H9 (cell line): ENCODE data around the gene LGSN. TPM values are rescaled to one million over a fixed set of nuclear protein-coding genes. Genes with fewer than 3 reads are reported as not detected.

ENCODE experiments used
- DNase-seq: peaks from one replicate; pipeline ENCODE4 v3.0.0-alpha.2; 2017
- H2AFZ ChIP-seq: one replicate; pipeline ENCODE4 v1.6.1; 2013; ENCODE audit warnings: mild to moderate bottlenecking, low read length, control low read depth, moderate library complexity
- H2AK5ac ChIP-seq: 2 replicates; pipeline ENCODE4 v1.6.1; 2013; ENCODE audit warnings: low read length, control low read depth, mixed read lengths; ENCODE audit not compliant: insufficient read length
- H2BK120ac ChIP-seq: one replicate; pipeline ENCODE4 v1.6.1; 2013; ENCODE audit warnings: low read depth, mild to moderate bottlenecking, low read length, control low read depth, inconsistent platforms; ENCODE audit not compliant: poor library complexity, severe bottlenecking
- H2BK12ac ChIP-seq: 2 replicates; pipeline ENCODE4 v1.6.1; 2013; ENCODE audit warnings: low read length, control low read depth, mixed read lengths, low read depth; ENCODE audit not compliant: insufficient read length
- H2BK15ac ChIP-seq: 2 replicates; pipeline ENCODE4 v1.6.1; 2013; ENCODE audit warnings: low read depth, low read length, control low read depth
- H2BK20ac ChIP-seq: one replicate; pipeline ENCODE4 v1.6.1; 2013; ENCODE audit warnings: low read depth, mild to moderate bottlenecking, low read length, control low read depth, inconsistent platforms; ENCODE audit not compliant: poor library complexity, severe bottlenecking
- H2BK5ac ChIP-seq: 2 replicates; pipeline ENCODE4 v1.6.1; 2013; ENCODE audit warnings: low read length, control low read depth, mixed read lengths; ENCODE audit not compliant: insufficient read length
- H3K14ac ChIP-seq: 2 replicates; pipeline ENCODE4 v1.6.1; 2013; ENCODE audit warnings: low read length, control low read depth; ENCODE audit not compliant: insufficient read depth
- H3K18ac ChIP-seq: 2 replicates; pipeline ENCODE4 v1.6.1; 2013; ENCODE audit warnings: low read depth, mild to moderate bottlenecking, mixed read lengths, low read length, control low read depth; ENCODE audit not compliant: insufficient read length
- H3K23ac ChIP-seq: 2 replicates; pipeline ENCODE4 v1.6.1; 2013; ENCODE audit warnings: low read length, control low read depth, mixed read lengths, low read depth; ENCODE audit not compliant: insufficient read length
- H3K23me2 ChIP-seq: 2 replicates; pipeline ENCODE4 v1.6.1; 2013; ENCODE audit warnings: low read depth, mild to moderate bottlenecking, mixed read lengths, low read length, control low read depth; ENCODE audit not compliant: insufficient read length, poor library complexity, severe bottlenecking
- H3K27ac ChIP-seq: 2 replicates; pipeline ENCODE4 v1.5.1; 2013; ENCODE audit warnings: low read length, control low read depth, mixed read lengths, low read depth; ENCODE audit not compliant: insufficient read length
- H3K27me3 ChIP-seq: 2 replicates; pipeline ENCODE4 v1.6.1; 2013; ENCODE audit warnings: low read length, control low read depth, inconsistent platforms; ENCODE audit not compliant: insufficient read depth
- H3K4ac ChIP-seq: 2 replicates; pipeline ENCODE4 v1.6.1; 2013; ENCODE audit warnings: low read depth, mild to moderate bottlenecking, control low read depth, inconsistent platforms, low read length, moderate library complexity
- H3K4me1 ChIP-seq: 2 replicates; pipeline ENCODE4 v1.6.1; 2013; ENCODE audit warnings: low read length, control low read depth, inconsistent platforms; ENCODE audit not compliant: insufficient read depth
- H3K4me2 ChIP-seq: 2 replicates; pipeline ENCODE4 v1.6.1; 2013; ENCODE audit warnings: low read length, control low read depth, mixed read lengths; ENCODE audit not compliant: insufficient read length, insufficient read depth
- H3K56ac ChIP-seq: 2 replicates; pipeline ENCODE4 v1.6.1; 2013; ENCODE audit warnings: low read depth, mild to moderate bottlenecking, mixed read lengths, low read length, control low read depth; ENCODE audit not compliant: insufficient read length
- H3K79me1 ChIP-seq: 2 replicates; pipeline ENCODE4 v1.6.1; 2013; ENCODE audit warnings: low read depth, mild to moderate bottlenecking, moderate library complexity, low read length, control low read depth, inconsistent platforms; ENCODE audit not compliant: insufficient read depth, poor library complexity, severe bottlenecking
- H3K79me2 ChIP-seq: 2 replicates; pipeline ENCODE4 v1.6.1; 2013; ENCODE audit warnings: low read length, control low read depth, inconsistent platforms; ENCODE audit not compliant: insufficient read depth
- H3K9ac ChIP-seq: 2 replicates; pipeline ENCODE4 v1.6.1; 2013; ENCODE audit warnings: low read length, control low read depth, mixed read lengths; ENCODE audit not compliant: insufficient read length; ENCODE audit errors: extremely low read depth
- H3K9me3 ChIP-seq: one replicate; pipeline ENCODE4 v1.6.1; 2013; ENCODE audit warnings: low read depth, low read length, inconsistent platforms; ENCODE audit not compliant: control insufficient read depth
- H3T11ph ChIP-seq: one replicate; pipeline ENCODE4 v1.6.1; 2013; ENCODE audit warnings: mild to moderate bottlenecking, low read length, control low read depth, inconsistent platforms
- H4K20me1 ChIP-seq: one replicate; pipeline ENCODE4 v1.6.1; 2013; ENCODE audit not compliant: control insufficient read depth, insufficient read length, insufficient read depth
- H4K5ac ChIP-seq: 2 replicates; pipeline ENCODE4 v1.6.1; 2013; ENCODE audit warnings: low read depth, mild to moderate bottlenecking, mixed read lengths, low read length, control low read depth; ENCODE audit not compliant: insufficient read length
- H4K8ac ChIP-seq: replicated peaks from 2 replicates; pipeline ENCODE4 v1.6.1; 2013; ENCODE audit warnings: low read length, control low read depth, mixed read lengths, low read depth; ENCODE audit not compliant: insufficient read length
- H4K91ac ChIP-seq: 2 replicates; pipeline ENCODE4 v1.6.1; 2013; ENCODE audit warnings: low read depth, mild to moderate bottlenecking, moderate library complexity, mixed read lengths, low read length, control low read depth; ENCODE audit not compliant: insufficient read length
- H3K27ac Mint-ChIP-seq, 3 experiments: 2 replicates in 2 of 3; 3 replicates in 1 of 3; pipeline ENCODE4 v1.8.0; 2020 to 2021; ENCODE audit warnings: mixed read lengths in 3 of 3, mild to moderate bottlenecking in 1 of 3, moderate library complexity in 1 of 3
- H3K27me3 Mint-ChIP-seq: 2 replicates; pipeline ENCODE4 v1.8.0; 2021; ENCODE audit warnings: low read depth, mild to moderate bottlenecking, moderate library complexity, mixed read lengths
- H3K36me3 Mint-ChIP-seq, 3 experiments: 2 replicates in 2 of 3; 3 replicates in 1 of 3; pipeline ENCODE4 v1.8.0; 2020 to 2021; ENCODE audit warnings: low read depth in 3 of 3, mixed read lengths in 3 of 3; ENCODE audit not compliant: insufficient read depth in 1 of 3
- H3K4me1 Mint-ChIP-seq, 2 experiments: 2 replicates each; pipeline ENCODE4 v1.8.0; 2020; ENCODE audit warnings: mixed read lengths in 2 of 2
- H3K4me3 Mint-ChIP-seq, 2 experiments: 2 replicates in 1 of 2; 3 replicates in 1 of 2; pipeline ENCODE4 v1.8.0; 2020 to 2021; ENCODE audit warnings: mild to moderate bottlenecking in 2 of 2, mixed read lengths in 2 of 2, moderate library complexity in 1 of 2
- H3K9me3 Mint-ChIP-seq, 2 experiments: 2 replicates in 1 of 2; 3 replicates in 1 of 2; pipeline ENCODE4 v1.8.0; 2020; ENCODE audit warnings: mild to moderate bottlenecking in 2 of 2, mixed read lengths in 2 of 2, moderate library complexity in 1 of 2
- CTCF ChIP-seq: fragments of 200-600 bp; sonication (generic); conservative IDR thresholded peaks from 3 replicates; pipeline ENCODE4 v1.8.0; 2021; ENCODE audit warnings: antibody characterized with exemption, mild to moderate bottlenecking
- WGBS: extraction: QIAGEN DNeasy Blood & Tissue Kit; methylation state at CpG from one replicate; pipeline ENCODE4 v1.1.7; 2013; ENCODE audit warnings: missing lambda C conversion rate, low lambda C conversion rate, mixed read lengths; ENCODE audit not compliant: insufficient read length; ENCODE audit errors: extremely low coverage; 5-methylcytosine and 5-hydroxymethylcytosine counted together
- total RNA-seq: library from RNA; stranded (reverse); gene quantifications from 2 replicates; pipeline ENCODE4 v1.2.1, GENCODE V29; 2021

LGSN gene
- total RNA-seq, 1 experiment from 2014 or later = 0.13 TPM

DNA sequence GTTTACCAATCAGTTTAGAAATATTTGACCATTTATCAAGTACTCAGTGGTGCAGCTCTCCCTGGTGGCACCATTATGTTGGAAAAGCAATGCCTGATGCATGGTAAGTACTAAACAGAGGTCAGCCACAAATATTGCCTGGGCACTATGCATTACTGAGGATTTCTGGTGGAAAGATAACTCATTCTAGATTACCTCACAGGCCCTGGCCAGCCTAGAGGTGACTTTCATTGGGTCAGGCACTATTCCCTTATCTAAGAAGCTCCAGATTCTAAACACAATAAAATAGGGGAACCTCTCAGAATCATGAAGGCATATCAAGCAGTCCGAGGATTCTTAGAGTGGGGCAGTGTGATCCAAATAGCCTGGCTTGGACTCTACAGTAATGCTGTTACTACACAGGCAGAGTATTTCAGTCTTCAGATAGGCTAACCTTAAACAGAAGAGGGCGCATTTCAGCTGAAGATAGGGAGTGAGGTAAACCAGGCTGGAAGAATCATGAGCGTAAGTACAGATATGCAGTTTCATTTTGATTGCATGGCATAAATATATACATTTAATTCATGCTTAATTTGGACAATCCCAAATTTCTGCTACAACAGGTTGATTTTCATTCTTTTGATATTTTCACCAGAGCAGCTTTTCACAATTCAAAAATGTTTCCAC, 12.1 kb downstream of the LGSN start:
- no peaks in the 10 kb centered on the region for H3K9me3 ChIP-seq
- H3K23ac ChIP-seq = no peak overlapping the region
- H3T11ph ChIP-seq = no peak overlapping the region
- H3K14ac ChIP-seq = no peak overlapping the region
- no peak overlapping the region for H3K4ac ChIP-seq
- H4K91ac ChIP-seq = no peak overlapping the region
- no peak for DNase-seq
- H3K4me1 ChIP-seq = no peaks in the 10 kb centered on the region
- H2BK15ac ChIP-seq = no peak overlapping the region
- Mint-ChIP-seq H3K36me3 (no peaks in the 10 kb centered on the region), H3K4me3 (no peak overlapping the region), H3K9me3 (no peaks in the 10 kb centered on the region), H3K27ac (no peak overlapping the region), H3K4me1 (no peaks in the 10 kb centered on the region), H3K27me3 (no peaks in the 10 kb centered on the region)
- H4K5ac ChIP-seq = no peak overlapping the region
- H4K20me1 ChIP-seq = no peaks in the 10 kb centered on the region
- H2AK5ac ChIP-seq = no peak overlapping the region
- H3K18ac ChIP-seq = no peak overlapping the region
- H3K27me3 ChIP-seq = no peaks in the 10 kb centered on the region
- H2AFZ ChIP-seq = no peak overlapping the region
- no peak overlapping the region for H2BK120ac ChIP-seq
- no CpG with 5 or more reads among the region's 3 CpGs for WGBS
- H2BK12ac ChIP-seq = no peak overlapping the region
- H3K79me2 ChIP-seq = no peaks in the 10 kb centered on the region
- no peaks in the 10 kb centered on the region for H3K79me1 ChIP-seq
- TF ChIP-seq CTCF = peak; percentile 69
- no peak overlapping the region for H3K9ac ChIP-seq
- H3K27ac ChIP-seq = no peak overlapping the region
- no peak overlapping the region for H2BK20ac ChIP-seq
- no peak overlapping the region for H2BK5ac ChIP-seq
- no peak overlapping the region for H3K4me2 ChIP-seq
- no peaks in the 10 kb centered on the region for H3K23me2 ChIP-seq
- no peak overlapping the region for H4K8ac ChIP-seq
- no peak overlapping the region for H3K56ac ChIP-seq
